ENCODE results near the gene SLC22A2.

- TF ChIP-seq POLR2A (IDR thresholded peaks at IDR 0.05) (no peak), CTCF (IDR thresholded peaks at IDR 0.05) (no peak)
Observed at GRCh38 chr6:160170018-160170680, 88.5 kb downstream of the SLC22A2 start.

Measured in lower leg skin (tissue), 3 donors.